Retinal pigment epithelial cell (primary cell): ENCODE data around the gene IRF2BP1.
A peak's percentile ranks its signal among the peaks of the same experiment; 100 is the strongest.
"Not testable (repeated sequence)": the region's sequence is repeated elsewhere in the genome, so short reads cannot be mapped to it uniquely, and the experiment has no call there.

ENCODE experiments used
- DNase-seq: peaks from one replicate; pipeline ENCODE4 v3.0.0-alpha.2; 2010; ENCODE audit warnings: low read depth
- H3K4me3 ChIP-seq: 2 replicates; pipeline ENCODE4 v1.5.1; 2011; ENCODE audit warnings: mild to moderate bottlenecking, low read length, control low read depth, moderate library complexity
- TF ChIP-seq, protein P1 (sequence below): conservative IDR thresholded peaks from 2 replicates; pipeline ENCODE4 v1.5.1; 2011; ENCODE audit warnings: low read depth, low read length, control low read depth, inconsistent platforms

The IRF2BP1 gene

DNA sequence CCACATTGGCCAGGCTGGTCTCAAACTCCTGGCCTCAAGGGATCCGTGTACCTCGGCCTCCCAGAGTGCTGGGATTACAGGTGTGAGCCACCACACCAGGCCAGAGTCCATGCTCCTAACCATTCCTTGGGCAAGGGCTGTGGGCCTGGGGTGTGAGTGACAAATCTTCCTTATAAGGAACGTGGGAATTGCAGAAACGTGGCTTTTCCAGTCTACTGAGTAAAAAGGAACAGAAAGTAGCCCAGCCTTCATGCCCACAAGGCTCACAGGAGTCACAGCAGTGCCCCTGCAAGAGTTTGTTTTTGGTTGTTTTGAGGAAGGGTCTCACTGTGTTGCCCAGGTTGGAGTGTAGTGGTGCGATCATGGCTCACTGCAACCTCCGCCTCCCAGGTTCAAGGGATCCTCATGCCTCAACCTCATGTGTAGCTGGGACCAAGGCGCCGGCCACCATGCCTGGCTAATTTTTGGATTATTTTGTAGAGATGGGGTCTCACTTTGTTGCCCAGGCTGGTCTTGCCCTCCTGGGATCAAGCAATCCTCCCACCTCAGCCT lies 11.4 kb upstream of the IRF2BP1 start:
- no peak overlapping the region for H3K4me3 ChIP-seq
- TF ChIP-seq, protein P1, sequence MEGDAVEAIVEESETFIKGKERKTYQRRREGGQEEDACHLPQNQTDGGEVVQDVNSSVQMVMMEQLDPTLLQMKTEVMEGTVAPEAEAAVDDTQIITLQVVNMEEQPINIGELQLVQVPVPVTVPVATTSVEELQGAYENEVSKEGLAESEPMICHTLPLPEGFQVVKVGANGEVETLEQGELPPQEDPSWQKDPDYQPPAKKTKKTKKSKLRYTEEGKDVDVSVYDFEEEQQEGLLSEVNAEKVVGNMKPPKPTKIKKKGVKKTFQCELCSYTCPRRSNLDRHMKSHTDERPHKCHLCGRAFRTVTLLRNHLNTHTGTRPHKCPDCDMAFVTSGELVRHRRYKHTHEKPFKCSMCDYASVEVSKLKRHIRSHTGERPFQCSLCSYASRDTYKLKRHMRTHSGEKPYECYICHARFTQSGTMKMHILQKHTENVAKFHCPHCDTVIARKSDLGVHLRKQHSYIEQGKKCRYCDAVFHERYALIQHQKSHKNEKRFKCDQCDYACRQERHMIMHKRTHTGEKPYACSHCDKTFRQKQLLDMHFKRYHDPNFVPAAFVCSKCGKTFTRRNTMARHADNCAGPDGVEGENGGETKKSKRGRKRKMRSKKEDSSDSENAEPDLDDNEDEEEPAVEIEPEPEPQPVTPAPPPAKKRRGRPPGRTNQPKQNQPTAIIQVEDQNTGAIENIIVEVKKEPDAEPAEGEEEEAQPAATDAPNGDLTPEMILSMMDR: no peak
- DNase-seq: no peak

DNA sequence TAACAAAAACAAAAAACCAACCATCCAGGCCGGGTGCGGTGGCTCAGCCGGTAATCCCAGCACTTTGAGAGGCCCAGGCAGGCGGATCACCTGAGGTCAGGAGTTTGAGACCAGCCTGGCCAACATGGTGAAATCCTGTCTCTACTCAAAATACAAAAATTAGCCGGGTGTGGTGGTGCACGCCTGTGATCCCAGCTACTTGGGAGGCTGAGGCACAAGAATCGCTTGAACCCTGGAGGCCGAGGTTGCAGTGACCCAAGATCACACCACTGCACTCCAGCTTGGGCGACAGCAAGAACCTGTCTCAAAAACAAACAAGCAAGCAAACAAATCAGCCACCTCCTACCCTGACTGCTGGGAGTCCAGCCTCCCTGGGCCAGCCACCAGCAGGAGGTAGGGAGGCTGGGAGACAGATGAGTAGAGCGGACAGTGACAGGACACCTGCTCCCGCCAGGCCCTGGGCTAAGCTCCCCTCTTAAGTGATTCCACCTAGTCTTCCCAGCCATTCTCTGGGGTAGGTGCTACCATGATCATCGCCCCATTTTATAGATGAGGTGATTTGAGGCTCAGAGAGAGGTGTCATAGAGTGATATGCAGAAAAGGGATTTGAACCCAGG lies 10.2 kb upstream of the IRF2BP1 start:
- not testable (repeated sequence) for H3K4me3 ChIP-seq, DNase-seq

DNA sequence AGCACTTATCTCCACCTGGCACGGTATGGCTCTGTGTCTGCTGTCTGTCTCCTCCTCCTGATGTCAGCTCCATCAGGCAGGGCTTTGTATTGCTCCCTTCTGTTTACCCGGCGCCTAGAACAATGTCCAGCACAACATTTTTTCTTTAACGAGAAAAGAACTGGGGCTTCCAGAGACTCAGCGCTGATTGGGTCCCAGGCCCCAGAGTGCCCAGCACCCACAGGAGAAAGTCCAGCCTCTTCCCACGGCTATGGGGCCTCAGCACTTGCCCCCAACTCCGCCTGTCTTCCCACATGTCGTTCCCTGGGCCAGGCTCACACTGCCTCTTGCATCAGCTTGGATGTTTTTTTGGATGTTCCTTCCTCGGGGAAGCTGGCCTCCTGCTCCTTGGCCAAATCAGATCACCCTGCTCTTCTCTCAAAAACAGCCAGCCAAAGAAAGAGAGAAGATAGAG lies 9.6 kb upstream of the IRF2BP1 start:
- H3K4me3 ChIP-seq: no peak overlapping the region
- no peak for DNase-seq
- TF ChIP-seq, protein P1: no peak

DNA sequence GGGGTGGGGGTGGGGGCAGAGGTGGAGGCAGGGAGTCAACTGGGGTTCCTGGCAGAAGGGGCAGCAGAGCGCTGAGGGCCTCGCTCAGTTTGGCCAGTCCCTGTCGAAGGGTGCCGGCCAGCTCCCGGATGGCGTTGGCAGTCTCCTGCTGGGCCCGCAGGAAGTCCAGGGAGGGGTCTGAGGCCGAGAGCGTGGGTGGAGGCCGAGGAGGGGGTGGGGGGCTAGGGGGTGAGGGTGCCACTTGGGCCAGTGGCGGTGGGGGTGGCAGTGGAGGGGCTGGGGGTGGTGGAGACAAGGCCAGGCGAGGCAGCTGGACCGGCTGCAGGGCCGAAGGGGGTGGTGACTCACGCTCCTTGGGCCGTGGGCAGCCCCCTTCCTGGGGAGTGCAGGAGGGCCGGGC lies 4.9 kb upstream of the IRF2BP1 start:
- TF ChIP-seq, protein P1: no peak
- H3K4me3 ChIP-seq: no peak overlapping the region
- DNase-seq: no peak

DNA sequence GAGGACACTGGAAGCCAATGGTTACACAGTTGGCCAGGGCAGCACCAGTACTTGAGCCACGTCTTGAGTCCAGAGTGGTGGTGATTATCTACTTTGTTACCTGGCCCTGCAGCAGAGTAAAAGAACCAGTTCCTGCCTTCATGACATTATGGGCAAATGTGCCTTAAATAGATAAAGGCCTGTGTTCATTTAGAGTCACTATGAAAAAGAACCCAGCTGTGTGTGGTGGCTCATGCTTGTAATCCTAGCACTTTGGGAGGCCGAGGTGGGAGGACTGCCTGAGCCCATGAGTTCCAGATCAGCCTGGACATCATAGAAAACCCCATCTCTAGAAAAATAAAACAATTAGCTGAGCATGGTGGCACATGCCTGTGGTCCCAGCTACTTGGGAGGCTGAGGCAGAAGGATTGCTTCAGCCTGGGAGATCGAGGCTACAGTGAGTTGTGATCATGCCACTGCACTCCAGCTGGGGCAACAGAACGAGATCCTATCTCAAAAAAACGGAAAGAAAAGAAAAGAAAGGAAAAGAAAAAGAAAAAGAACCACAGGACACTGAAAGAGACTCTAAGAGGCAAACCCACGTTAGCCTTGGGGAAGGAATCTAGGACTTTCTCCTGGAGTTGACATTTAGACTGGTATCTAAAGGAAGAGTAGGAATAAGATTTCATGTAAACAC lies 3.4 kb upstream of the IRF2BP1 start:
- TF ChIP-seq, protein P1: no peak
- no peak for DNase-seq

DNA sequence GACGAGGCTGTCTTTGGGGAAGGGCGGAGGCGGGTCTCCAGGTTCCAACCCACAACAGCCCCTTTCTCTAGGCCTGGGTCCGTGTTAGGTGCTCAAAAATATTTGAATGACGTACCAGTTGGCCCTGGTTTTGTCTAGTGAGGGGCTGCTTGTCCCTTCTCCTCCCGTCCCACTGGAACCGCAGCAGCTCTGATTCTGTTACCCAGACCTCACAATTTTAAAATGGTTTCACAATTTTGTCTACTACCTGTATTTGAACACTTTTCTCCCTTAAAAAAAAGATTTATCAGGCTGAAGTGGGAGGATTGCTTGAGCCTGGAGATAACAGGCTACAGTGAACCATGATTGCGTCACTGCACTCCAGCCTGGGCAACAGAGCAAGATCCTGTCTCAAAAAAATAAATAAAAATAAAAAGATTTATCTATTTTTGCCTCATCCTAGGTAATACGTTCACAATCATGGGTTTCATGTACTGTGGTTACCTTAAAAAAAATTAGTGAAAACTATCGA lies 1.3 kb upstream of the IRF2BP1 start:
- peak overlapping the region; percentile 69 for H3K4me3 ChIP-seq
- no peak for DNase-seq
- TF ChIP-seq, protein P1: no peak

More for the DNA sequence above, 3.4 kb upstream of the IRF2BP1 start:
- H3K4me3 ChIP-seq: no peak overlapping the region

DNA sequence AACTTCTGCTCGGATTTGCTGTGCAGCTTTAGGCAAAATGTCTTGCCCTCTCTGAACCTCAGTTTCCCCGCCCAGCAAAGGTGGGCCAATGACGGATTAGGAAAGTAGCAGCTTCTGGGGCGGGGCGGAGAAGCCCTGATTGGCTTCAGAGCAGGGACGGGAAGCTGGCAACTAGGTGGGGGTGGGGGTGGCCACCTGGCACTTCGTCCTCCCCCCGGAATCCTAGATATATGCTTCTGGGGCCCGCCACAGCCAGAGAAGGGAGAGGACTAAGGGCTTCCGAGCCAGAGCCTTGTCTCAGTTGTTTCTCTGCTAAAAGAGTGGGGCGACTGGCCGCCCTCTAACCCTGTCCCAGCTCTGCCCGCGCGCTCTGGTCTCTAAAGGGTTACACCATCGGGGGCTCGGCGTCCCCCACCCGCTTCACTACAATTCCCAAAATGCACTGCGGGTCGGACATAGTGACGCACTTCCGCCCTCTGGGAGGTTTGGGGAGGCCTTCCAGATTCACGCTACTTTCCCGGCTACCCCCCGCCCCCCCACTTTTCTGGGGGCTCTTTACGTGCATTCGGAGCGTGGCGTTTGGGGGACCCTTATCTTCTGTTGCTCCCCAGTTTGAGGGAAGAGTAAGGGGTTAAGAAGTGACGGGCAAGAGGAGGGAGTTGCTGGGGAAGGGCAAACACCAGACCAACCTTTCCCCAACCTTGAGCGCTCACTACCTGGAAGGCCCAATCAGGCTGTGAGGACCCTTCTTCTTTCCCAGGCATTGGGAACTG lies 672 bp upstream of the IRF2BP1 start:
- TF ChIP-seq, protein P1: no peak
- H3K4me3 ChIP-seq: peak overlapping the region; percentile 69

More for the DNA sequence above, 672 bp upstream of the IRF2BP1 start:
- peak; percentile 62 for DNase-seq
